CD14-positive monocyte (primary cell): ENCODE measurements around the gene PTGDR2. TPM values are rescaled to one million over a fixed set of nuclear protein-coding genes. Genes with fewer than 3 reads are reported as not detected.

ENCODE experiments used
- DNase-seq, 3 donors: peaks; one replicate each; pipeline ENCODE4 v3.0.0-alpha.2; 2011 to 2022
- H2AFZ ChIP-seq: 2 replicates; pipeline ENCODE4 v1.6.0; 2012; ENCODE audit warnings: mild to moderate bottlenecking, low read depth, low read length, inconsistent platforms; ENCODE audit not compliant: insufficient read depth, poor library complexity, severe bottlenecking
- H3K27ac ChIP-seq, 2 donors: 1 replicate in 1 of 2; 2 replicates in 1 of 2; pipeline ENCODE4 v1.5.1; 2012 to 2013; ENCODE audit warnings: low read length in 2 of 2, control low read depth in 1 of 2, inconsistent platforms in 1 of 2, low read depth in 1 of 2, mild to moderate bottlenecking in 1 of 2
- H3K27me3 ChIP-seq, 2 donors: one replicate each; pipeline versions ENCODE4 v1.6.0 to v1.6.1; 2011 to 2013; ENCODE audit warnings: low read length in 2 of 2; ENCODE audit not compliant: control insufficient read depth in 2 of 2, insufficient read depth in 2 of 2
- H3K36me3 ChIP-seq, 2 donors: replicated peaks in 1 of 2; 1 replicate in 1 of 2; 2 replicates in 1 of 2; pipeline versions ENCODE4 v1.5.1 to v1.6.1; 2012 to 2013; ENCODE audit warnings: low read length in 2 of 2, control low read depth in 1 of 2, inconsistent platforms in 1 of 2, mild to moderate bottlenecking in 1 of 2; ENCODE audit not compliant: insufficient read depth in 2 of 2, control insufficient read depth in 1 of 2
- H3K4me1 ChIP-seq, 2 donors: 1 replicate in 1 of 2; 2 replicates in 1 of 2; pipeline versions ENCODE4 v1.5.1 to v1.6.1; 2012 to 2013; ENCODE audit warnings: low read length in 2 of 2, control low read depth in 1 of 2, inconsistent platforms in 1 of 2, mild to moderate bottlenecking in 1 of 2, moderate library complexity in 1 of 2; ENCODE audit not compliant: insufficient read depth in 2 of 2, control insufficient read depth in 1 of 2
- H3K4me2 ChIP-seq: replicated peaks from 2 replicates; pipeline ENCODE3; 2012; ENCODE audit warnings: low read length, moderate library complexity, mild to moderate bottlenecking; ENCODE audit not compliant: poor library complexity, severe bottlenecking; ENCODE audit errors: extremely low read depth
- H3K4me3 ChIP-seq, 3 experiments: fragments of 200-600 bp in 1 of 3; sonication (generic) in 1 of 3; replicated peaks in 1 of 3; 1 replicate in 2 of 3; 2 replicates in 1 of 3; pipeline ENCODE4 v1.5.1; 2011 to 2013; ENCODE audit warnings: low read length in 3 of 3, mild to moderate bottlenecking in 3 of 3, control low read depth in 2 of 3, low read depth in 2 of 3, inconsistent platforms in 1 of 3, moderate library complexity in 1 of 3
- H3K79me2 ChIP-seq: 2 replicates; pipeline ENCODE4 v1.6.0; 2012; ENCODE audit warnings: mild to moderate bottlenecking, control low read depth, inconsistent platforms, low read length, moderate library complexity; ENCODE audit not compliant: insufficient read depth
- H3K9ac ChIP-seq: 2 replicates; pipeline ENCODE4 v1.6.0; 2017; ENCODE audit warnings: low read length, mild to moderate bottlenecking; ENCODE audit not compliant: insufficient read depth, poor library complexity, severe bottlenecking
- H3K9me3 ChIP-seq, 2 donors: replicated peaks in 1 of 2; 1 replicate in 1 of 2; 2 replicates in 1 of 2; pipeline versions ENCODE4 v1.5.1 to v1.6.1; 2012 to 2013; ENCODE audit warnings: low read length in 2 of 2, control low read depth in 1 of 2; ENCODE audit not compliant: control insufficient read depth in 1 of 2, insufficient read depth in 1 of 2
- H4K20me1 ChIP-seq: 2 replicates; pipeline ENCODE4 v1.6.0; 2012; ENCODE audit warnings: mild to moderate bottlenecking, low read length, control low read depth, moderate library complexity; ENCODE audit not compliant: insufficient read depth
- H3K27ac Mint-ChIP-seq, 7 donors: one replicate each; pipeline ENCODE4 v1.8.0; 2020; ENCODE audit warnings: mild to moderate bottlenecking in 7 of 7, mixed read lengths in 7 of 7, moderate library complexity in 6 of 7, inconsistent platforms in 2 of 7
- H3K27me3 Mint-ChIP-seq, 3 donors: one replicate each; pipeline ENCODE4 v1.8.0; 2021 to 2022; ENCODE audit warnings: low read depth in 3 of 3, mild to moderate bottlenecking in 3 of 3, mixed read lengths in 3 of 3, moderate library complexity in 3 of 3, inconsistent platforms in 1 of 3
- H3K36me3 Mint-ChIP-seq, 2 donors: one replicate each; pipeline ENCODE4 v1.8.0; 2020; ENCODE audit warnings: mixed read lengths in 2 of 2, inconsistent platforms in 1 of 2, mild to moderate bottlenecking in 1 of 2
- H3K4me1 Mint-ChIP-seq: one replicate; pipeline ENCODE4 v1.8.0; 2020; ENCODE audit warnings: mild to moderate bottlenecking, mixed read lengths
- H3K4me3 Mint-ChIP-seq, 2 donors: one replicate each; pipeline ENCODE4 v1.8.0; 2020; ENCODE audit warnings: mild to moderate bottlenecking in 2 of 2, mixed read lengths in 2 of 2, moderate library complexity in 1 of 2
- H3K9me3 Mint-ChIP-seq, 7 donors: one replicate each; pipeline ENCODE4 v1.8.0; 2020 to 2022; ENCODE audit warnings: mixed read lengths in 7 of 7, mild to moderate bottlenecking in 6 of 7, moderate library complexity in 6 of 7, inconsistent platforms in 2 of 7
- WGBS: methylation state at CpG from one replicate; pipeline ENCODE4 v1.1.5; 2013; ENCODE audit warnings: missing lambda C conversion rate; ENCODE audit not compliant: insufficient coverage; 5-methylcytosine and 5-hydroxymethylcytosine counted together
- intact Hi-C, 2 donors: fragments of 100-400 bp; cut with micrococcal nuclease; formaldehyde crosslinking; loops; one replicate each; pipeline versions ENCODE4 v1.15.0 to v1.15.1; 2023
- polyA plus RNA-seq, 3 donors: library from polyadenylated mRNA; depleted of rRNA in 1 of 3; unstranded in 2 of 3; stranded (reverse) in 1 of 3; fragments of 300-500 nt in 2 of 3; fragments of >200 nt in 1 of 3; fragmentation: Illumina TruSeq in 2 of 3; gene quantifications; 1 replicate in 2 of 3; 2 replicates in 1 of 3; pipeline ENCODE4 v1.2.3, GENCODE V29; 2012 to 2021
- TF ChIP-seq, protein P1 (sequence below): fragments of 200-600 bp; IDR thresholded peaks from one replicate; pipeline ENCODE4 v1.8.0; 2022; ENCODE audit warnings: antibody characterized with exemption, mild to moderate bottlenecking

PTGDR2 gene
- polyA plus RNA-seq, 3 donors: 0.32 to 0.65 (median 0.46) TPM

DNA sequence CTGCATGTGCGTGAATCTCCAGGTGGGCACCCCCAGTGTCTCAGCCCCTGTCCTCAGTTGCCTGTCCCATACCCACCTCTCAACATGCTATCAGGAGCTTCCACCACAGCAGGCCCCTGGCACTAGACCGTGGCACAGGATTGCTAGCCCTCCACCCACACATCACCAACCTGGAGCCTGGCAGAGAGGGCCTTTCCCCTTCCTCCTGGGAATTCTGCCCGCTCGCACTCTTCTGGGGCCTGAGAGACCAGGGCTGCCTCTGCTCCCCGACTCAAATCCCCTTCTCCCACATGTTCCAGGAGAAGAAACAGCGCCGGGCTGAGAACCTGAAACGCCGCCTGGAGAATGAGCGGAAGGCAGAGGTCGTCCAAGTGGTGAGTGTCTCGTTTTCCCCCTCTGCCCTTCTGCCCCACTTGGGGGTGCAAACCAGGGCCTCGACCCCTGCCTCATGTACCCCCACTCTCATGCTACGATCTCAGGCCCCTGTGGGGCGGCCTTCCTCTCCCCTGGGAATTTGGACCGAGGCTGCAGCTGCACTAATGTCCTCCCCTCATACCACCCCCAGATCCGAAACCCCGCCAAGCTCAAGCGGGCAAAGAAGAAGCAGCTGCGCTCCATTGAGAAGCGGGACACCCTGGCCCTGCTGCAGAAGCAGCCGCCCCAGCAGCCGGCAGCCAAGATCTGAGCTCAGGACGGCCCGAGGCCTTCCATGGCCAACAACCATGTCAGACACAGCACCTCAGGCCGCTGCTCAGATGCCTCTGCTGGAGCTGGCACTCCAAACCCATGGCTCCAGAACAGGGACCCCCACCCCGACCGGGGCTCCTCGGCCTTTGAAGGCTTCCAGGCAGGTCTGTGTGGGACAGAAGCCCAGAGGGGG, 5.9 kb downstream of the PTGDR2 start:
- H3K36me3 Mint-ChIP-seq: peaks cover 49 to 60% of the 10 kb centered on the region in 2 donors
- Histone ChIP-seq H3K4me3 (no peak overlapping the region), H3K4me1 (peaks cover 0 to 6% of the 10 kb centered on the region in 2 donors), H3K9ac (no peak overlapping the region), H3K79me2 (peaks cover 5% of the 10 kb centered on the region), H2AFZ (no peak overlapping the region), H3K27ac (no peak overlapping the region), H3K4me2 (no peak overlapping the region), H3K9me3 (no peaks in the 10 kb centered on the region), H3K27me3 (peaks cover 0 to 3% of the 10 kb centered on the region in 2 donors), H4K20me1 (no peaks in the 10 kb centered on the region), H3K36me3 (peaks cover 44 to 51% of the 10 kb centered on the region in 2 donors)
- no peak for DNase-seq
- TF ChIP-seq, protein P1, sequence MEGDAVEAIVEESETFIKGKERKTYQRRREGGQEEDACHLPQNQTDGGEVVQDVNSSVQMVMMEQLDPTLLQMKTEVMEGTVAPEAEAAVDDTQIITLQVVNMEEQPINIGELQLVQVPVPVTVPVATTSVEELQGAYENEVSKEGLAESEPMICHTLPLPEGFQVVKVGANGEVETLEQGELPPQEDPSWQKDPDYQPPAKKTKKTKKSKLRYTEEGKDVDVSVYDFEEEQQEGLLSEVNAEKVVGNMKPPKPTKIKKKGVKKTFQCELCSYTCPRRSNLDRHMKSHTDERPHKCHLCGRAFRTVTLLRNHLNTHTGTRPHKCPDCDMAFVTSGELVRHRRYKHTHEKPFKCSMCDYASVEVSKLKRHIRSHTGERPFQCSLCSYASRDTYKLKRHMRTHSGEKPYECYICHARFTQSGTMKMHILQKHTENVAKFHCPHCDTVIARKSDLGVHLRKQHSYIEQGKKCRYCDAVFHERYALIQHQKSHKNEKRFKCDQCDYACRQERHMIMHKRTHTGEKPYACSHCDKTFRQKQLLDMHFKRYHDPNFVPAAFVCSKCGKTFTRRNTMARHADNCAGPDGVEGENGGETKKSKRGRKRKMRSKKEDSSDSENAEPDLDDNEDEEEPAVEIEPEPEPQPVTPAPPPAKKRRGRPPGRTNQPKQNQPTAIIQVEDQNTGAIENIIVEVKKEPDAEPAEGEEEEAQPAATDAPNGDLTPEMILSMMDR: no peak
- H3K4me3 Mint-ChIP-seq: no peak overlapping the region
- H3K27me3 Mint-ChIP-seq: peaks cover 4 to 10% (median 4%) of the 10 kb centered on the region in 3 donors
- H3K27ac Mint-ChIP-seq: no peak overlapping the region
- intact Hi-C loops: no loop called here
- 94% methylated on average over 26 of the region's 29 CpGs for WGBS
- H3K4me1 Mint-ChIP-seq: peaks cover 15% of the 10 kb centered on the region
- H3K9me3 Mint-ChIP-seq: peaks cover 0 to 4% (median 0%) of the 10 kb centered on the region in 7 donors

DNA sequence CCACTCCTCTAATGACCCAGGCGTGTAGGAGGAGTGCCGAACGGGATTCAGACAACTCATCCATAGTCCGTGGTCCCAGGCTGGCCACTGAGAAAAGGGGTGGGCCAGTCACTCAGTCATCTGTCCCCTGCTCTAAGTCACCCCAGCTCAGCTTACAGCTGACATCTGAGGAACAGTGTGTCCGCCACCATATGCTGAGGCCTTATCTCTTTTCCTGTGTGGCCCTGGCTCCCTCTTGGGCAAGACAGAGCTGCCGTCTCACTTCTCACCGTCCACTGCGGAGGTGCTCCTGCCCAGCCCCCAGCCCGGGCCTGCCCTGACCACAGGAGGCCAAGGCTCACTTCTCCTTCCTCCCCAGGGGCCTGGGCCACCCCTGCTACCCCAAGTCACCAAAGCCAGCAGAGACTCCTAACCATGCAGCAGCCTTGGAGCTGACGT, 7.0 kb downstream of the PTGDR2 start:
- Histone ChIP-seq H3K9me3 (no peaks in the 10 kb centered on the region), H4K20me1 (no peaks in the 10 kb centered on the region), H3K27ac (no peak overlapping the region), H3K9ac (no peak overlapping the region), H3K4me3 (no peak overlapping the region), H3K4me2 (no peak overlapping the region), H3K27me3 (no peaks in the 10 kb centered on the region), H3K79me2 (peaks cover 16% of the 10 kb centered on the region), H3K4me1 (peaks cover 8 to 18% of the 10 kb centered on the region in 2 donors), H3K36me3 (peaks cover 44 to 51% of the 10 kb centered on the region in 2 donors), H2AFZ (no peak overlapping the region)
- 69% methylated on average over 5 of the region's 10 CpGs for WGBS
- peaks cover 0 to 4% (median 0%) of the 10 kb centered on the region in 7 donors for H3K9me3 Mint-ChIP-seq
- TF ChIP-seq, protein P1: no peak
- H3K27ac Mint-ChIP-seq: peak overlapping the region in 4 of 7 donors; percentile 2 to 66 (median 38)
- intact Hi-C loops: no loop called here
- H3K27me3 Mint-ChIP-seq: peaks cover 0 to 4% (median 1%) of the 10 kb centered on the region in 3 donors
- no peak for DNase-seq
- peaks cover 24% of the 10 kb centered on the region for H3K4me1 Mint-ChIP-seq
- no peak overlapping the region for H3K4me3 Mint-ChIP-seq
- H3K36me3 Mint-ChIP-seq: peaks cover 56 to 65% of the 10 kb centered on the region in 2 donors
